Neural progenitor cell (in vitro differentiated cells): ENCODE measurements around the gene ITGA11. TPM values are rescaled to one million over a fixed set of nuclear protein-coding genes. Genes with fewer than 3 reads are reported as not detected.

Experiments used
- DNase-seq: peaks from one replicate; pipeline ENCODE4 v3.0.0-alpha.2; 2016; ENCODE audit warnings: low spot score
- H2AFZ ChIP-seq: fragments of 200-600 bp; sonication (generic); replicated peaks from 2 replicates; pipeline ENCODE4 v1.6.1; 2016; ENCODE audit warnings: antibody characterized with exemption
- H3F3A ChIP-seq: fragments of 200-600 bp; sonication (generic); 2 replicates; pipeline ENCODE4 v1.6.1; 2016; ENCODE audit warnings: antibody characterized with exemption, low read depth
- H3K27ac ChIP-seq: fragments of 200-600 bp; sonication (generic); 2 replicates; pipeline ENCODE4 v1.5.1; 2016; ENCODE audit warnings: mild to moderate bottlenecking
- H3K27me3 ChIP-seq: fragments of 200-600 bp; sonication (generic); 2 replicates; pipeline ENCODE4 v1.6.1; 2016; ENCODE audit warnings: mild to moderate bottlenecking, moderate library complexity
- H3K36me3 ChIP-seq: fragments of 200-600 bp; sonication (generic); 2 replicates; pipeline ENCODE4 v1.5.1; 2016
- H3K4me1 ChIP-seq: fragments of 200-600 bp; sonication (generic); 2 replicates; pipeline ENCODE4 v1.6.1; 2016; ENCODE audit warnings: mixed run types
- H3K4me2 ChIP-seq: fragments of 200-600 bp; sonication (generic); 2 replicates; pipeline ENCODE4 v1.6.1; 2016
- H3K4me3 ChIP-seq: fragments of 200-600 bp; sonication (generic); 2 replicates; pipeline ENCODE4 v1.5.1; 2016
- H3K79me2 ChIP-seq: fragments of 200-600 bp; sonication (generic); 2 replicates; pipeline ENCODE4 v1.6.1; 2016; ENCODE audit warnings: low read depth
- H3K9ac ChIP-seq: fragments of 200-600 bp; sonication (generic); 2 replicates; pipeline ENCODE4 v1.6.1; 2016
- H3K9me3 ChIP-seq: fragments of 200-600 bp; sonication (generic); 2 replicates; pipeline ENCODE4 v1.5.1; 2016; ENCODE audit warnings: low read depth
- H4K20me1 ChIP-seq: fragments of 200-600 bp; sonication (generic); 2 replicates; pipeline ENCODE4 v1.6.1; 2016; ENCODE audit warnings: low read depth
- H3K27ac Mint-ChIP-seq: 3 replicates; pipeline ENCODE4 v1.8.0; 2021; ENCODE audit warnings: mixed read lengths
- H3K27me3 Mint-ChIP-seq: 2 replicates; pipeline ENCODE4 v1.8.0; 2022; ENCODE audit warnings: low read depth, mild to moderate bottlenecking, inconsistent platforms, moderate library complexity, mixed read lengths; ENCODE audit not compliant: insufficient read depth
- H3K36me3 Mint-ChIP-seq: 3 replicates; pipeline ENCODE4 v1.8.0; 2021; ENCODE audit warnings: mixed read lengths
- H3K4me1 Mint-ChIP-seq: 3 replicates; pipeline ENCODE4 v1.8.0; 2021; ENCODE audit warnings: mixed read lengths
- H3K4me3 Mint-ChIP-seq: 3 replicates; pipeline ENCODE4 v1.8.0; 2021; ENCODE audit warnings: mild to moderate bottlenecking, moderate library complexity, mixed read lengths
- H3K9me3 Mint-ChIP-seq: 3 replicates; pipeline ENCODE4 v1.8.0; 2020; ENCODE audit warnings: mixed read lengths
- EZH2 ChIP-seq: fragments of 200-600 bp; sonication (generic); IDR thresholded peaks from 2 replicates; pipeline ENCODE4 v1.6.1; 2017; ENCODE audit warnings: antibody characterized with exemption, mild to moderate bottlenecking, moderate library complexity
- EZH2phosphoT487 ChIP-seq: fragments of 200-600 bp; sonication (generic); IDR thresholded peaks from 2 replicates; pipeline ENCODE4 v1.6.1; 2017; ENCODE audit warnings: antibody characterized with exemption
- total RNA-seq: library from RNA; depleted of rRNA; stranded (reverse); fragments of >200 nt; gene quantifications from 2 replicates; pipeline ENCODE4 v1.2.3, GENCODE V29; 2015; ENCODE audit warnings: low replicate concordance
- TF ChIP-seq, protein P1 (sequence below): fragments of 200-600 bp; sonication (generic); IDR thresholded peaks from 2 replicates; pipeline ENCODE4 v1.5.1; 2017; ENCODE audit warnings: antibody characterized with exemption, mild to moderate bottlenecking

ITGA11 gene
- total RNA-seq, 1 donor from 2014 or later = not detected

- Histone ChIP-seq H3K4me2 (no peak overlapping the region), H3K4me3 (no peak overlapping the region), H3F3A (no peaks in the 10 kb centered on the region), H3K36me3 (no peaks in the 10 kb centered on the region), H3K4me1 (no peaks in the 10 kb centered on the region), H4K20me1 (no peaks in the 10 kb centered on the region), H3K79me2 (no peaks in the 10 kb centered on the region), H3K27me3 (no peaks in the 10 kb centered on the region), H3K27ac (no peak overlapping the region), H3K9ac (no peak overlapping the region), H2AFZ (no peak overlapping the region), H3K9me3 (no peaks in the 10 kb centered on the region)
- Mint-ChIP-seq H3K9me3 (no peaks in the 10 kb centered on the region), H3K36me3 (no peaks in the 10 kb centered on the region), H3K4me3 (no peak overlapping the region), H3K27me3 (peaks cover 4% of the 10 kb centered on the region), H3K4me1 (peaks cover 20% of the 10 kb centered on the region), H3K27ac (peak overlapping the region; percentile 29)
- DNase-seq = no peak
- TF ChIP-seq EZH2 = no peak
- TF ChIP-seq, protein P1, sequence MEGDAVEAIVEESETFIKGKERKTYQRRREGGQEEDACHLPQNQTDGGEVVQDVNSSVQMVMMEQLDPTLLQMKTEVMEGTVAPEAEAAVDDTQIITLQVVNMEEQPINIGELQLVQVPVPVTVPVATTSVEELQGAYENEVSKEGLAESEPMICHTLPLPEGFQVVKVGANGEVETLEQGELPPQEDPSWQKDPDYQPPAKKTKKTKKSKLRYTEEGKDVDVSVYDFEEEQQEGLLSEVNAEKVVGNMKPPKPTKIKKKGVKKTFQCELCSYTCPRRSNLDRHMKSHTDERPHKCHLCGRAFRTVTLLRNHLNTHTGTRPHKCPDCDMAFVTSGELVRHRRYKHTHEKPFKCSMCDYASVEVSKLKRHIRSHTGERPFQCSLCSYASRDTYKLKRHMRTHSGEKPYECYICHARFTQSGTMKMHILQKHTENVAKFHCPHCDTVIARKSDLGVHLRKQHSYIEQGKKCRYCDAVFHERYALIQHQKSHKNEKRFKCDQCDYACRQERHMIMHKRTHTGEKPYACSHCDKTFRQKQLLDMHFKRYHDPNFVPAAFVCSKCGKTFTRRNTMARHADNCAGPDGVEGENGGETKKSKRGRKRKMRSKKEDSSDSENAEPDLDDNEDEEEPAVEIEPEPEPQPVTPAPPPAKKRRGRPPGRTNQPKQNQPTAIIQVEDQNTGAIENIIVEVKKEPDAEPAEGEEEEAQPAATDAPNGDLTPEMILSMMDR = no peak
- TF ChIP-seq EZH2phosphoT487 = no peak
These were observed 83.9 kb downstream of the ITGA11 start for GRCh38 chr15:68348081-68348480.

- Mint-ChIP-seq H3K4me1 (peaks cover 20% of the 10 kb centered on the region), H3K4me3 (no peak overlapping the region), H3K36me3 (no peaks in the 10 kb centered on the region), H3K27ac (peak overlapping the region; percentile 81), H3K27me3 (peaks cover 6% of the 10 kb centered on the region), H3K9me3 (no peaks in the 10 kb centered on the region)
- H4K20me1 ChIP-seq = no peaks in the 10 kb centered on the region
- H3K79me2 ChIP-seq = no peaks in the 10 kb centered on the region
- H3K27ac ChIP-seq = no peak overlapping the region
- no peak overlapping the region for H3K4me3 ChIP-seq
- no peak overlapping the region for H3K4me2 ChIP-seq
- no peaks in the 10 kb centered on the region for H3F3A ChIP-seq
- no peak for DNase-seq
- TF ChIP-seq EZH2phosphoT487 (no peak), EZH2 (no peak)
- TF ChIP-seq, protein P1 = no peak
- H3K36me3 ChIP-seq = no peaks in the 10 kb centered on the region
- no peak overlapping the region for H3K9ac ChIP-seq
- H3K27me3 ChIP-seq = no peaks in the 10 kb centered on the region
- H2AFZ ChIP-seq = no peak overlapping the region
- no peaks in the 10 kb centered on the region for H3K4me1 ChIP-seq
- H3K9me3 ChIP-seq = no peaks in the 10 kb centered on the region
These were observed 84.6 kb downstream of the ITGA11 start for GRCh38 chr15:68347392-68347791.

- Histone ChIP-seq H3K4me2 (no peak overlapping the region), H3K4me1 (no peaks in the 10 kb centered on the region), H3K9ac (no peak overlapping the region), H2AFZ (no peak overlapping the region), H3K27ac (no peak overlapping the region), H4K20me1 (no peaks in the 10 kb centered on the region), H3K9me3 (no peaks in the 10 kb centered on the region), H3K4me3 (no peak overlapping the region), H3K79me2 (no peaks in the 10 kb centered on the region), H3F3A (no peaks in the 10 kb centered on the region), H3K27me3 (no peaks in the 10 kb centered on the region), H3K36me3 (no peaks in the 10 kb centered on the region)
- no peak for DNase-seq
- TF ChIP-seq, protein P1 = no peak
- no peak for TF ChIP-seq EZH2phosphoT487
- no peak for TF ChIP-seq EZH2
- H3K36me3 Mint-ChIP-seq = no peaks in the 10 kb centered on the region
- H3K4me3 Mint-ChIP-seq = no peak overlapping the region
- peaks cover 6% of the 10 kb centered on the region for H3K27me3 Mint-ChIP-seq
- no peaks in the 10 kb centered on the region for H3K9me3 Mint-ChIP-seq
- no peak overlapping the region for H3K27ac Mint-ChIP-seq
- H3K4me1 Mint-ChIP-seq = peaks cover 23% of the 10 kb centered on the region
These were observed 85.0 kb downstream of the ITGA11 start for GRCh38 chr15:68346979-68347378.
